HG03520 (cell line): Measurements from ENCODE around the gene ERCC6L2.

ENCODE experiments used
- ATAC-seq: cut with Tn5 transposase; IDR thresholded peaks from one replicate; pipeline ENCODE4 v1.9.1; 2021; ENCODE audit warnings: mild to moderate bottlenecking, moderate library complexity; ENCODE audit not compliant: unreplicated experiment

ERCC6L2 gene

DNA sequence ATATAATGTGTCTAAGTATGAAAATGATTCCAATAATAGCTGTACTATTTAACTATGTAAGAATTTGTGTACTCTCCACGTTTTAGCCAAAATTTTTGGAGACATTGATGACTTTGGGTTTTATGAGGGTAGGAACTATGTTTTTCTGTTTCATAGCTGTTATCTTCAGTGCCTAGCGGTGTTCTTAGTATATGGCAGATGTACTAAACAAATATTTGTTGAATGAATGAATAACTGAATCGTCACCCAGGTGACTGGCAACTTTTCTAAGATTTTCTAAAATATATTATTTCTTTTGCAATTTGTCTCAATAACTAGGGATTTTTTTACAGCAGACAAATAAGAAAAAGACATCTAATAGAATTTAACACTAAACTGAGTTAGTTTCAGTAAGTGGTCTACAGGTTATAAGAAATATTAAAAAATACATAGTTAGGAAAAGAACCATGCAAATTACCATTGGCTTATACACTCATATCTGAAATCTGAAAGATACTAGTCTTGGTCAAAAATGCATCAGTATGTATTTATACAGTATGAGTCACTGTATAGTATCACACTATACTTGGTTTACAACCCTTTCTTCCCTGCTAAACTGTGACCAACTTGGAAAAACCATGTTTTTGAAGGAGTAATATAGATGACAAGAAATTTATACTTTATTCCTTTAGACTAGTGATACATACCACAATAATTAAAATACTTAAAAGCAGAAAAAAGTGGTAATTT is 10.5 kb upstream of the ERCC6L2 start:
- ATAC-seq, result no peak

DNA sequence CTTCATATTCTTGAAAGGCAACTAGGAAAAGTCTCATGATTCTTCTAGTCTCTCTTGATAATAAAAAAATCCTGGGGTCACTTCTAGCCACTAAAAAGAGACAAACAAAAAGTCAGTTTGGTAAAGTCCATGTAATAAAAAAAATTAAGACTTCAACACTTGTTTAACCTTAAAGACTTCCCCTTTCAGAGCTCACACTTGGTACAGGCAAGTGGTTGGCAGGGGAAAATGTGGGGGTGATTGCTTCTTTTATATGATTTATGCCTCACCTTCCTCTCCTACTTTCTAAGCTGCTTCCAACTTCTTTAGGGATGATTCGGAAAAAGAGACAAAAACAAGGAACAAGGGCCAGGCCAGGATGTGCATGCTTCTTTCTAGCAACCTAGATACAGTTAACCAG is 5.1 kb upstream of the ERCC6L2 start:
- ATAC-seq, result no peak

DNA sequence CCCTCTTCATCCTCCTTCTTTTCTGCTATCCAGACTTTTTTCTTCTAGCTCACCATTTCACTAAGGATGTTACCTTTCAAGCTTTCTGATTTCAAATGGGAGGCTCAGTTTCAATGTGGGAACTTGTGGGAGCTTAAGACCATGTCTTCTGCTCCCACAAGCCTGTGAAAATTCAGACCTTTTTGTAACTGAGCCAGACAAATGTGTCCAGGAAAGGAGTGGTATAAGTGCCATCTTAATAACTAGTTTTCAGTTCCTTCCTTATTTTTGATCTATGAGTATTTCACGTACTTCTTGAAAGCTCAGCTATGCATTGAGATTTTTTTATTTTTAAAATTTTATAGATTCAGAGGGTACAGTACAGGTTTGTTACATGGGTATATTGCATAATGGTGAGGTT is 4.6 kb upstream of the ERCC6L2 start:
- no peak for ATAC-seq

DNA sequence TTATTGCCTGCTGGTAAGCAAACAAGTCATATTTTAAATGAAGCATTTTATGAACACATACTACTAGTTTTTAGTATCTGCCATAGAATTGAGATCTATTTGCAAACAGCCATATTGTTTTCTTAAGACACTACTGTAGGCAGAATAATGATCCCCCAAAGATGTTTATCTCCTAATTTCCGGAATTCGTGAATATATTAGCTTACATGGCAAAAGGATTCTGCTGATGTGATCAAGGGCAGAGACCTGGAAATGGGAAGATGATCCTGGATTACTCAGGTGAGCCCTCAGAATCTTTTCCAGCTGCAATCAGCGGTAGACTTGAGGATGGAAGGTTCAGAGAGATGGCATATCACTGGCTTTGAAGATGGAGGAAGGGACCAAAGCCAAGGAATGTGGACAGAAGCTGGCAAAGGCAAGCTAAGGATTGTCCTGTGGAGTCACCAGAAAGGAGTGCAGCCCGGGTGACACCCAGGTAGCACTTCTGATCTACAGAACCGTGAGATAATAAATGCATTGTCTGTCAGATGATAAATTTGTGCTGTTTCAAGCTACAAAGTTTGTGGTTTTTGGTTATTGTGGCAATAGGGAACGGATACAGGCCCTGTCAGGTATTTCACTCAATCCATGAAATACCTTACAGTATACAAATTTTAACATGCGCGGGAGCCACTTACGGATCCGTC is 1.0 kb upstream of the ERCC6L2 start:
- no peak for ATAC-seq

DNA sequence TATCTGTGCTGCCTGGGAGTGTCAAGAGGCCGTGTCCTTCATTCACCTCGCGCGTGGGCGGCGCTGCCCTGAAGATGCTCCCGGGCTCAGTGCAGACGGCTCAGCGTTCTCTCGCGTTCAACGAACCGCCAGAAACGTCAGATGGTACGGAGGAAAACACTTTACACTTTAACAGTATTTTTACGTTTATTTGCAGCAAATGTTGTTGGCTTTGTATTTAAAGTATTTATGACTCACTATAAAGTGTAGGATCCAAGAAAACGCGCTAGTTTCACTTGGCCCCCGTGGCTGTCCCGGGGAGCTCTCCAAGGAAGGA is 544 bp upstream of the ERCC6L2 start:
- no peak for ATAC-seq

DNA sequence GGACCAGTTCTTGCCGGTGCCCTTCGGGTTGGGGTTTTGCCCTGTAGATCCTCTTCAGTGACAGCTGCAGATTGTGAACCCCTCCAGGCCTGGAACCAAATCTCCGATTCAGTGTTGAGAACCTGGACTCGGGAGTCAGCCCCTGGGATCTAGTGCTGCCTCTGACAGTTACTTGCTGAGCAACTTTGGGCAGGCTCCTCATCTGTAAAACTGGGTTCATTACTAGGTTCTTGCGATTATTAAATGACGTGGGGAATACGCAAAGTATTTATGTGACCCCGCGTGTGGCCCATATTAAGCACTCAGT is 600 bp downstream of the ERCC6L2 start:
- no peak for ATAC-seq

DNA sequence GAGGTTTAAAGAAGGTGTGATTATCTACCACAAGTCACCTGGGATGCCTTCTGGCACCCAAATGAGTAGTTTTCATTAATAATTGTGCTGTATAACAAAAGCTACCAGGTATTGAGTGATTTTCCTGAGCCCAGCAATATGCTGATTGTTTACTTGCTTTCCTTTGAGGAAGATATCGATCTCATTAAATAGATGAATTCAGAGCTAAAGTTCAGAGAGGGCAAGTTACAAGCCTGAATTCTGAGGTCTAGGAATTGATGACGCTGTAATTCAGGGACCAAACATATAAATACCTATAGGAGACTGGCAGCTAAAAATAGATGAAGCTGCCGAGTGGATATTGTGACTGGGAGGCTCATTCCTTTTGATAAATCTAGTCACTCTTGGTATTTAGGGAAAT is 1.1 kb downstream of the ERCC6L2 start:
- no peak for ATAC-seq

DNA sequence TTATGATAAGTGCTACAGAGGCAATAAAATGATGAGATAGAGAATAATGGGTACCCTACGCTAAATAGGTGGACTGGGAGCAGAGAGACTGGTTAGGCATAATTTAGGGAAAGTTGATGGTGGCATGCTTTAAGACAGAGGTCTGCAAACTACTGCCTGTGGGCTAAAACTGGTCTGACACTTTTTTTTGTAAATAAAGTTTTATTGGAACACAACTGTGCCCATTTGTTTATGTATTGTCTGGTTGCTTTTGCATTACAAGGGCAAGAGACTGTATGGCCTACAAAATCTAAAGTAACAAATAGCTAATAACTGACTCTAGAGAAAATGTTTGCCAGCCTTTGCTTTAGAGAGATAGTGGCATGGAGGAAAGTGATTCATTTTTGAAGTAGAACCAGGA is 2.5 kb downstream of the ERCC6L2 start:
- no peak for ATAC-seq

DNA sequence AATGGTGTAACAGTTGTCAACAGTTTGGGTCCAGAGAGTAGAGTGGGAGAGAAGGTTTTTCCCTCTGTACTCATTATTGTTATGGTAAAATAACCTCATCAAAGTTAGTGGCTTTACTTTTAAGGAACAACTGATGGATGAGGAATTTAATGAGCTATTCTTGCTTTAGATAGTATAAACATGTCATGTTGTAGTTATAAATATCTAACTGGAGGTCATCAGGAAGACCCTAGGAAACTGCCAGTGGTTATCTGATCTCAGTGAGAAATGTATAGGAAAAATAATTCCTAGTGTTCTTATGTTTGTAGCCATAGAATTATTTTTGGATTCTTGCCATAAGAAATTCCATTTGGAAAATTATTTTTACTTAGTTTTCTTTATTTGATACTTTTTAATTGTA is 4.1 kb downstream of the ERCC6L2 start:
- no peak for ATAC-seq

DNA sequence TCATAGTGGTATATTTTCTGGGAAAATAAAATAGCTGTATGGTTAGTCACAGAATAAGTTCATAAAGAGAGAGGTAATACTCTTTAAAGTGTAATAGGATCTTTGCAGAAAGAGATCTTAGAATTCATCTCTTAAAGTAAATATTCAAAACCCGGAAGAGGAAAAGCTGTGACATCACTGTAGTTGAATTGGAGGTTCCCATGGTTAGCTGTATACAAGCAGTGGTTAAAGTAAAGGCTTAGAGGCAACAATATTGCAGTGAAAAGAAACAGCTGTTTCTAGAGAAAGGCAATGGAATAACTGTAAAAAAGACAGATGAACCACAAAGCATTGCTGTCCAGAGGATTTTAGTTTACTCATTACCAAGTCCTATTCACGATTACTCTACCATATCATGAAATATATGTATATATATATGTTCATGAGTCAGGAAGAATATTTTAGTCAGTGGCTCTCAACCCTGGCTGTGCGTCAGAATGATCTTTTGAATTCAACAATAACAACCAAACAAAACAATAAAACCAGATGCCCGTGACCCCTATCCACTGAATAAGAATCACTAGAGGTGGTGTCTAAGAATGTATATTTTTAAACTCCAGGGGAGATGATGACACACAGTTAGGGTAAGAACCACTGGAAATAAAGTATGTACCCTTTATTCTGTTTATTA is 4.7 kb downstream of the ERCC6L2 start:
- ATAC-seq, result no peak

DNA sequence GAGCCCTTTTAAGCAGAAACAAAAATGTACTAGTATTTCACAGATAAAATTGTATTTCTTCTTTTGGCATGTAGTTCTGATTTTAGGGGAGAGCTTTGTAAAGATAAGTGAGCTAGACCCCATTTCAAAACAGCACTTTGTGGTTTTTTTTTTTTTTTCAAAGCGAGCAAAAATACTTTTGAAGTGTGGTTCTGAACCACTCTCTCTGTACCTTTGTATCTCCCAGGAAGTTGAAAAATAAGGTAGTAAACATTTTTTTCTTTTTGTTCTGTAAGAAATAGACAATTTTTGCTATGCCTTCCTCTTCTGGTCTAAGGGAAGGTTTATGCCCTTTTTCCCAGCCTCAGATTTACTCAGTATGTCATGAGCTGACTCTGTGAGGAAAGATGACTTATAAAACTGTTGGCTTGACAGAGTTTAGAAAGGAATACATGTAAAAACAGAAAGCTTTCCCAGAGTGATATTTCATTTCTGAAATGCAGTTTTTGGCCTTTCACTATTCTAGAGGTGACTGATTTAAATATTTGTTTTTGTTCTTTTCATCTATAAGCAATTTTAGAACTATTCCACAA is 12.5 kb downstream of the ERCC6L2 start:
- ATAC-seq, result no peak

DNA sequence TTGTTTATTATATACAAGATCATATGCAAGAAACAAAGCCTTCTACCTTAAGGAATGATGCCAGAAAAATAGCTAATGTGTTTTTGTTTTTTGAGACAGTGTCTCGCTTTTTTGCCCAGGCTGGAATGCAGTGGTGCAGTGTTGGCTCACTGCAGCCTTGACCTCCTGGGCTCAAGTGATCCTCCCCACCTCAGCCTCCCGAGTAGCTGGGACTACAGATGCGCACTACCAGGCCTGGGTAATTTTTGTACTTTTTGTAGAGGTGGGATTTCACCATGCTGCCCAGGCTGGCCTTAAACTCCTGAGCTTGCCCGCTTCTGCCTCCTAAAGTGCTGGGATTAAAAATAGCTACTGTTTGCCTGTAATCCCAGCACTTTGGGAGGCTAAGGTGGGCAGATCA is 15.1 kb downstream of the ERCC6L2 start:
- no peak for ATAC-seq

DNA sequence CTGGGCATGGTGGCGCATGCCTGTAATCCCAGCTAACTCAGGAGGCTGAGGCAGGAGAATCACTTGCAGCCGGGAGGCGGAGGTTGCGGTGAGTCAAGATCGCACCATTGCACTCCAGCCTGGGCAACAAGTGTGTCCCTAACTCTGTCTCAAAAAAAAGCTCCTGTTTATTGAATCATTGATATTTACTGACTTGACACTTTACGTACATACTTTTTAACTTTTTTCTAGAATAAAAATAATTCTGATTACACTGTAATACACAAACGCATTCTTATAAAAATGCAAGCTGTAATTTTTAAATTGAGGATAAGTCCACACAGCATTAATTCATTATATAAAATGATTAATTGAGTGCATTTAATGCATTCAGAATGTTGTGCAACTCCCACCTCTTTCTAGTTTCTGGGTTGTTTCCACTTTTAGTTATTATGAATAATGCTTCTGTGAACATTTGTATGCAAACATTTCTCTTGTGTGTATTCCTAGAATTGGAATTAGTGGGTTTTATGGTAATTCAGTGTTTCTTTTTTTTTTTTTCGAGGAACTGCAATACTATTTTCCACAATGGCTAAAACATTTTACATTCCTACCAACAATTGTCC is 15.7 kb downstream of the ERCC6L2 start:
- ATAC-seq, result no peak

DNA sequence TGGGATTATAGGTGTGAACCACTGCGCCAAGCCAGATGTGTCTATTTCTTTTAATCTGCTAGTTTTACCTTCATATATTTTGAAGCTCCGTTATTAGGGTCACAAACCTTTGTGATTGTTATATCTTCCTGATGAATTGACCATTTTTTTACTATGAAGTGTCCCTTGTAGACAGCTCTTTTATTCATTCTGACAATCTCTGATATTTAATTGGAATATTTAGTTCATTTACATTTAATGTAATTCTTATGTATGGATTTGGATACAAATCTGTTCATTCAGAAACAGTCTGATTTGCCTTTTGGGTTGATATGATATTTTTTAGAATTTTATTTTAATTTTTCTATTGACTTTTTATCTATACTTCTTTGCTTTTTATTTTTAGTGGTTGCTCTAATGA is 17.2 kb downstream of the ERCC6L2 start:
- ATAC-seq, result no peak

DNA sequence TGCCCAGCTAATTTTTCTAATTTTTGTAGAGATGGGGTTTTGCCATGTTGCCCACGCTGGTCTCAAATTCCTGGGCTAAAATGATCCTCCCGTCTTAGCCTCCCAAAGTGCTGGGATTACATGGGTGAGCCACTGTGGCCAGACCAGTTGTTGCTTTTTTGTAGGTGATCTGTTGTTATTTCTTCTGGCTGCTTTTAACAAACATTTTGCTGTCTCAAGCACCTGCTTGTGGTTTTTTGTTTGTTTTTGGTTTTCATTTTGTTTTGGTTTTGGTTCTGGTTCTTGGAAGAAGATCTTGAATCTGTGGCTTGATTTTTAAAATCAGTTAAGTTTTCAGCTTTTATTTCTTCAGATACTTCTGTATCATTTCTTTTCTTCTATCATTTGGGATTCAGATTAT is 21.1 kb downstream of the ERCC6L2 start:
- ATAC-seq, result no peak

DNA sequence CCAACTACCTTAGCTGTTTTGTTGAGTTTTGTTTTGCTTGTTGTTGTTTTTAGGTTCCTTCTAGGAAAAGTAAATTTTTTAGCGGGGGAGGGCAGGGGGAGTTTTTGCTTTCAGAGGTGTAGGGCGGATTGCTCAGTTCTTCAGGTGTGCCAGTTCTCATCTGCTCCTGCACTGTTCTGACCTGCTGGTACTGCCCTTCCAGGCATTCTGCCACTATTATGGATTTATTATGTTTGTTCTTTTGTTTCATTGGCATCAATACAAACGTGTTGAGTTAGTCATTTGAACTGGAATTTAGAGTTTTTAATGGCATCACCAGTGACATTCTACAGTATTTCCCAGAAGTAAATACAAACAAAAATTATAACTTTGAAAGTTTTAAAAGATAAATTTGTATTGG is 26.0 kb downstream of the ERCC6L2 start:
- ATAC-seq, result no peak

DNA sequence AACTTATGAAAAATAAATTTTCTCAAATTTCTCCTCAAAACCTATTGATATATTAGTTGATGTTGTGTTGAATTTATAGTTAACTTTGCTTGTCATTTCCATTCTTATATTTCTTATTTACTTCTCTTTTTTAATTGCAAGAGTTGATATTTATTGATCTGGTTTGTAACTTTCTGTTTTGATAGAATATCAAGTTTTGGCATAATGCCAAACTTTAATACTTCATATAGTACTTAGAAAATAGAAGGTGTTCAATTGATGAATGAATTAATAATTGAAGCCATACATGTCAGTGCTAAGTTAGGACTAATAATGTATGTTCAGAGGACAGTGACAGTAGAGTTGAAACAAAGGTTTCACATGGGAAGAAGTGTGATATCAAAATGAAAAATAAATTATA is 27.9 kb downstream of the ERCC6L2 start:
- no peak for ATAC-seq

DNA sequence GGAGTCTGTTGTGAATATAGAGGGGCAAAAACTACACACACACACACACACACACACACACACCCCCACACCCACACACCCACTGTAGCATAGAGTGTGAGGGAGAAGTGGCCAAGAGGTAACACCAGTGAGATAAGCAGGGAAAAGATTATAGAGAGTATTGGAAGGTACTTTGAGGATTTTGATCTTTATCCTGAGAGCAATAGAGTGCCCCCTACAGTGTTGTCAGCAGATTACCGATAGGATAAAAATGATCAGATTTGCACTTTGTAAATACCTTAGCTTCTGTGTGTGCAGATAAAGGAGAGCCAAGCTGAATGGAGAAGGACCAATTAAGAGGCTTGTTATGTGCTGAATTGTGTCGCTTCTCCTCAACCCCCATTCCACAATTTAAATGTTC is 32.3 kb downstream of the ERCC6L2 start:
- ATAC-seq, result no peak

DNA sequence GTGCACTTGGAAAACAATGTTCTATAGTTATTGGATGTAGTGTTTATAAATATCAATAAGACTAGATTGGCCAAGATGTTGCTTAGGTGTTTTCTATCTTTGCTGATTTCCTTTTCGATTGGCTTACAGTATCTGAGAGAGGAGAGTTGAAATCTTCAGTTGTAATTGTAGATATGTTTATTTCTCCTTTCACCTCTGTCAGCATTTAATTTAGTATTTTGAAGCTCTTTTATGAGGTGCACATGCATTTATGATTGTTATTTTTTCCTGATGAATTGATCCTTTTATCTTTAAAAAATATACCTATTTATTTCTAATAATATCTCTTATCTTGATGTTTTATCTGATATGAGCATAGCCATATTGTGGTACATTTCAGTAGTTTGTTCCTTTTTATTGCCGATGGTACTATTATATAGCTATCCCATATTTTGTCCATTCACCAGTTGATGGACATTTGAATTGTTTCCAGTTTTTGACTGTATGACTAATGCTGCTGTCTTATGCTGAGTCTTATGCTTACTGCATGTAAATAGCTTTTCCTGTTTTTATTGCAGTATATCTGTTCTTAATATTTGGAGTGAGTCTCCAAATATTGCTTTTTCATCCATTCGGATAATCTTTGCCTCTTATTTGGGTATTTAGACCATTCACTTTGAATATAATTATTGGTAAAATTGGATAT is 34.7 kb downstream of the ERCC6L2 start:
- ATAC-seq, result no peak

DNA sequence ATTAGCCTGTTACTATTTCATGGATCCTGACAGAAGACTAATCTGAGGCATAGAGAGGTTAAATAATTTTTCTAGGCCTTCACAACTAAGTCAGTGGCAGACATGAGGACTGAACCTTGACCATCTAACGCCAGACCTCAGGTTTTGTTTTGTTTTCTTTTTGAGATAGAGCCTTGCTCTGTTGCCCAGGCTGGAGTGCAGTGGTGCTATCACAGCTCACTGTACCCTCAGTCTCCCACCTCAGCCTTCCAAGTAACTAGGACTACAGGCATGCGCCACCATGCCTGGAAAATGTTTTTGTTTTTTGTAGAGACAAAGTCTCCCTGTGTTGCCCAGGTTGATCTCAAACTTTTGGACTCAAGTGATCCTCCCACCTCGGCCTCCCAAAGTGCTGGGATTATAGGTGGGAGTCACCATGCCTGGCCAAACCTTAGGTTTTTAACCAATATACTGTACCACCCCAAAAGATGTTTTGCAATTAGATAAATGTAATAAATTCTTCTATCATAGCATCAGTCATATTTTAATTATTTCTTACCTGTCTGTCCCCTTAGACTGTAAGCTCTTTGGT is 35.4 kb downstream of the ERCC6L2 start:
- no peak for ATAC-seq

DNA sequence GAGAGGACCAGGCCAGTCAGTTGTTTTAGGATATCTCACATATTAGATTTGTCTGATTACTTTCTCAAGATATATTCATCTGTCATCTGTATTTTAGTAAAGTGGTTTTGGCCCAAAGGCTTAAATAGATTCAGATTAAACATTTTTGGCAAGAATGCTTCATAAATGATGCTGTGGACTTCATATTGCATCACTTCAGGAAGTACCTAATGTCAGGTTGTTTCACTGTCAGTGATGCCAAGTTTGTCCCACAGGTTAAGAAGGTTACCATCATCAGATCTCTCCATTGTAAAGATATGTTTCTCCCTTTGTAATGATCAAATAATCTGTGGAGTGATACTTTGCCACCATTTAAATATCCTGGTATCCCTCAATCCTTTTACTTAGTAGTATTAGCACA is 37.3 kb downstream of the ERCC6L2 start:
- ATAC-seq, result no peak
